ENCODE measurements around the gene CELA3B. TPM values are rescaled to one million over a fixed set of nuclear protein-coding genes. Genes with fewer than 3 reads are reported as not detected.

The CELA3B gene, protein sequence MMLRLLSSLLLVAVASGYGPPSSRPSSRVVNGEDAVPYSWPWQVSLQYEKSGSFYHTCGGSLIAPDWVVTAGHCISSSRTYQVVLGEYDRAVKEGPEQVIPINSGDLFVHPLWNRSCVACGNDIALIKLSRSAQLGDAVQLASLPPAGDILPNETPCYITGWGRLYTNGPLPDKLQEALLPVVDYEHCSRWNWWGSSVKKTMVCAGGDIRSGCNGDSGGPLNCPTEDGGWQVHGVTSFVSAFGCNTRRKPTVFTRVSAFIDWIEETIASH
- total RNA-seq (2022; extraction: Qiagen RNA extraction) = not detected in 5 replicates

GRCh38 chr1:21976703-21977239, at the start of gene CELA3B:
Gene CELA3B, plus strand, starts transcription at chr1:21977022. Its CDS starts 18 bp downstream, at chr1:21977040.

DNA sequence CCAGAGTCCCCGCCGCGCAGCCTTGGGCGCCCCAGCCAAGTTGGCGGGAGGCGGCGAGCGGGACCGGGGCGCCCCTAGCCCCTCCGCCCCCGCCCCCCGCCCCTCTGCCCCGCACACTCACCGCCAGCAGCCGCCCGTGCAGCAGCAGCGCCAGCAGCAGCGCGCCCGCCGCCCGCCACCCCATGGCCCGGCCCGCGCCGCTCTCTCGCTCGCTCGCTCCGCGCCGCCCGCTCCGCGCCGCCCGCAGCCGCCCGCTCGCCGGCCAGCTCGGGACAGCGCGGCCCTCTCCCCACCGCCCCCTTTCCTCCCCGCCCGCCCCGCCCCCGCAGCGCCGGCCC, 39.8 kb upstream of the CELA3B start, which contains the start of gene HSPG2:
Gene HSPG2, minus strand, starts transcription at position 277 of the 338 bp plus-strand sequence. Its CDS starts 93 bp downstream, at position 184.

DNA sequence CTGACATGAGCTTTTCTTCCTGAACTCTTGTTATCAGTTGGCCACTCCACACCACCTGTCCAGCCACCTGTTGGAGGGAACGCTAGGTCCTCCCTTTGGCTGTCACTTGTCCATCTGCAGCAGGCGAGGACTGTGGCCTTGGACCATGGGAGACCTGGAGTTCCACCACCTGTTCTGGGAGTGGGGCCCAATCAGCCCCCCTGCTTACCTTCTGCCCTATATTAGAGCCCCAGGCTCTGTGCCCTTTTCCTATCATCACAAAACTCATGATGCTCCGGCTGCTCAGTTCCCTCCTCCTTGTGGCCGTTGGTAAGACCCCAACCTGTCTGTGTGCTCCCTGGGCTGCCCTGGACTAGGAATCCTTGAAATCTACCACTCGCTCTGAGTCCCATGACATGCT, 24.6 kb downstream of the CELA3B start, which contains the start of gene CELA3A:
Gene CELA3A, plus strand, starts transcription at position 249 of the 400 bp plus-strand sequence. Its CDS starts 18 bp downstream, at position 267.

Other genes starting within 250 kb of the CELA3B start
- gene USP48, start 193.9 kb upstream of the CELA3B start, total RNA-seq (2022; extraction: Qiagen RNA extraction) = 14.1 to 18.8 TPM (median 16.2 TPM) in 5 replicates
- gene LDLRAD2, start 164.8 kb upstream of the CELA3B start, total RNA-seq (2022; extraction: Qiagen RNA extraction) = 0.08 to 0.14 TPM (median 0.13 TPM) in 4 of 5 replicates, not detected in the other
- gene HSPG2, start 39.7 kb upstream of the CELA3B start, total RNA-seq (2022; extraction: Qiagen RNA extraction) = 59.8 to 82.6 TPM (median 72.9 TPM) in 5 replicates
- not detected in 5 replicates for gene CELA3A, start 24.6 kb downstream of the CELA3B start, total RNA-seq (2022; extraction: Qiagen RNA extraction)
- gene CDC42, start 75.7 kb downstream of the CELA3B start, total RNA-seq (2022; extraction: Qiagen RNA extraction) = 144 to 223 TPM (median 153 TPM) in 5 replicates
- gene WNT4, start 166.1 kb downstream of the CELA3B start, total RNA-seq (2022; extraction: Qiagen RNA extraction) = 0.12 to 0.45 TPM (median 0.30 TPM) in 5 replicates

All from A549 treated with AZD2906 at 1 μM for 4 hours (cell line).